HUES6 (cell line): ENCODE measurements around the gene HNRNPL.
"Not testable (repeated sequence)": the region's sequence is repeated elsewhere in the genome, so short reads cannot be mapped to it uniquely, and the experiment has no call there.

Experiments
- H3K27ac ChIP-seq: 2 replicates; pipeline ENCODE4 v1.7.0; 2013; ENCODE audit warnings: low read depth, mild to moderate bottlenecking, low read length, inconsistent platforms
- H3K27me3 ChIP-seq: 2 replicates; pipeline ENCODE4 v1.6.1; 2013; ENCODE audit warnings: low read length; ENCODE audit not compliant: control insufficient read depth, insufficient read depth
- H3K36me3 ChIP-seq: 2 replicates; pipeline ENCODE4 v1.6.1; 2013; ENCODE audit warnings: low read length; ENCODE audit not compliant: control insufficient read depth, insufficient read depth
- H3K4me1 ChIP-seq: 2 replicates; pipeline ENCODE4 v1.6.1; 2013; ENCODE audit warnings: low read length; ENCODE audit not compliant: control insufficient read depth, insufficient read depth
- H3K4me3 ChIP-seq: 2 replicates; pipeline ENCODE4 v1.5.1; 2013; ENCODE audit warnings: low read depth, low read length
- H3K9ac ChIP-seq: one replicate; pipeline ENCODE4 v1.6.1; 2013; ENCODE audit warnings: mild to moderate bottlenecking, low read length
- H3K9me3 ChIP-seq: 2 replicates; pipeline ENCODE4 v1.6.1; 2013; ENCODE audit warnings: low read depth, low read length; ENCODE audit not compliant: control insufficient read depth, insufficient read depth

The HNRNPL gene

DNA sequence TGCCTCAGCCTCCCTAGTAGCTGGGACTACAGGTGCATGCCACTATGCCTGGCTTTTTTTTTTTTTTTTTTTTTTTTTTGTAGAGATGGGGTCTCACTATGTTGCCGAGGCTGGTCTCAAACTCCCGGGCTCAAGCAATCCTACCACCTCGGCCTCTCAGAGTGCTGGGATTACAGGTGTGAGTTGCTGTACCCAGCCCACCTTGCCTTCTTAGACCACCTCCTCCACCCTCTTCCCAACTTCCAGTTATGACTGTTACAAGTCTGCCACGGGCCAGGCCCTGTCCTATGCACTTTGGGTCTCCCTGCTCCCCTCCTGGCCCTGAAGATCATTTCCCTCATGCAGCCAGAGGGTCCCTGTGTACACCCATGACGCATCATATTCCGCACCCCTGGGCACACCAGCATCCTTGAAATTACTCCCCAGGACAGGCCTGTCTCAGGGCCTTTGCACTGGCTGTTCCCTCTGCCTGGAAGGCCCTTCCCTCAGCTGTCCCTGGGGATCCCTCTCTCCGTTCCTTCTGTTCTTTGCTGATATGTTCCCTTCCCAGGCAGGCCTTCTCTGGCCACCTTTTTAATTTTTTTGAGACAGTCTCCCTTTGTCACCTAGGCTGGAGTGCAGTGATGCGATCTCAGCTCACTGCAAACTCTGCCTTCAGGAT, 40.1 kb downstream of the HNRNPL start:
- Histone ChIP-seq H3K36me3 (no peaks in the 10 kb centered on the region), H3K27ac (no peak overlapping the region), H3K4me3 (no peak overlapping the region), H3K9me3 (peaks cover 4% of the 10 kb centered on the region; the same call in 1 of the 2 replicates), H3K9ac (no peak overlapping the region), H3K27me3 (no peaks in the 10 kb centered on the region), H3K4me1 (no peaks in the 10 kb centered on the region)

DNA sequence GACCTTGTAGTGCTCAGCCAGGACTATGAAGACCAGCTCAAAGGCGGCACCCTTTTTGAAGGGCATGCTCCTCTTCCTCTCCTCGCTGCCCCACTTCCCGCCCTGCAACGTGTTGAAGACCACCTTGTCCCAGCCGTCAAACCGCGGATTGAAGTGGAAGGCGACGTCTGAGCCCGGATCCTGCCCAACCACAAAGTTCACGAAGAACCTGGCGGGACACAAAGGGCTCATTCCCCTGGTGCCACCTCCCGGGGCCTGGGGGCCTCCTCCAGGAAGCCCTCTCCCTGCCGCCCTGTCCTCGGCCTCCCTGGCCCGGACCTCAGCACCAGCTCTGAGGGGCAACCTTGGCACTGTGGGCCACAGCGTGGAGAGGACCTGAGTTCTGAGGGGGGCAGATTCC, 41.0 kb downstream of the HNRNPL start:
- no peaks in the 10 kb centered on the region for H3K4me1 ChIP-seq
- no peaks in the 10 kb centered on the region for H3K36me3 ChIP-seq
- H3K9ac ChIP-seq, result no peak overlapping the region
- H3K27me3 ChIP-seq, result no peaks in the 10 kb centered on the region
- H3K9me3 ChIP-seq, result peaks cover 4% of the 10 kb centered on the region; the same call in 1 of the 2 replicates
- H3K27ac ChIP-seq, result no peak overlapping the region
- H3K4me3 ChIP-seq, result no peak overlapping the region

DNA sequence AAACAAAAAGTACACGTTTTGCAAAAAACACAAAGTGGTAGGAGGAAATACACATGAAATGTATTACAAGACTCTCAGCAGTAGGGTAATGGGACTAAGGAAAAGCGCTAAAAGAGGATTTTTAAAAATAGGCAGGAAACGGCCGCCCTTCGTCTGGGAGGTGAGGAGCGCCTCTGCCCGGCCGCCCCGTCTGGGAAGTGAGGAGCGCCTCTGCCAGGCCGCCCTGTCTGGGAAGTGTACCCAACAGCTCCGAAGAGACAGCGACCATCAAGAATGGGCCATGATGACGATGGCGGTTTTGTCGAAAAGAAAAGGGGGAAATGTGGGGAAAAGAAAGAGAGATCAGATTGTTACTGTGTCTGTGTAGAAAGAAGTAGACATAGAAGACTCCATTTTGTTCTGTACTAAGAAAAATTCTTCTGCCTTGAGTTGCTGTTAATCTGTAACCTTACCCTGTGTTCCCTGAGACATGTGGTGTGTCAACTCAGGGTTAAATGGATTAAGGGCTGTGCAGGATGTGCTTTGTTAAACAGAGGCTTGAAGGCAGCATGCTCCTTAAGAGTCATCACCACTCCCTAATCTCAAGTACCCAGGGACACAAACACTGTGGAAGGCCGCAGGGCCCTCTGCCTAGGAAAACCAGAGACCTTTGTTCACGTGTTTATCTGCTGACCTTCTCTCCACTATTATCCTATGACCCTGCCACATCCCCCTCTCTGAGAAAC, 42.2 kb downstream of the HNRNPL start:
- not testable (repeated sequence) for H3K27ac ChIP-seq, H3K27me3 ChIP-seq, H3K4me3 ChIP-seq, H3K9ac ChIP-seq, H3K36me3 ChIP-seq, H3K4me1 ChIP-seq, H3K9me3 ChIP-seq

DNA sequence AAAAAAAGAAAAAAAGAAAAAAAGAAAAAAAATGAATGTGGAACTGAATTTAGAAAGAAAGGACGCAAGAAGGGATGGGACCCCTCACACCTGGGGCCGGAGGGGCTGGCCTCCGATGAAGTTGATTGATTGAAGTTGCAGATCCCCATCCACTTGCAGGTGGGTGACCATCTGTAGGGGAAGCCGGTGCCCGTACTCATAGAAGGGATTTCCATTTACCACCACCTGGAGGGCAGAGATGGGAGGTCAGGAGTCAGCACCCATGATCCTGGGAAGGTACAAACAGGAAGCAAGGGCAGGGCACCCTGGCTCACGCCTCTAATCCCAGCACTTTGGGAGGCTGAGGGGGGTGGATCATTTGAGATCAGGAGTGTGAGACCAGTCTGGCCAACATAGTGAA, 43.4 kb downstream of the HNRNPL start:
- no peak overlapping the region for H3K27ac ChIP-seq
- no peak overlapping the region for H3K9ac ChIP-seq
- H3K4me3 ChIP-seq, result no peak overlapping the region
- H3K9me3 ChIP-seq, result peaks cover 4% of the 10 kb centered on the region; the same call in 1 of the 2 replicates
- no peaks in the 10 kb centered on the region for H3K36me3 ChIP-seq
- no peaks in the 10 kb centered on the region for H3K27me3 ChIP-seq
- H3K4me1 ChIP-seq, result no peaks in the 10 kb centered on the region

DNA sequence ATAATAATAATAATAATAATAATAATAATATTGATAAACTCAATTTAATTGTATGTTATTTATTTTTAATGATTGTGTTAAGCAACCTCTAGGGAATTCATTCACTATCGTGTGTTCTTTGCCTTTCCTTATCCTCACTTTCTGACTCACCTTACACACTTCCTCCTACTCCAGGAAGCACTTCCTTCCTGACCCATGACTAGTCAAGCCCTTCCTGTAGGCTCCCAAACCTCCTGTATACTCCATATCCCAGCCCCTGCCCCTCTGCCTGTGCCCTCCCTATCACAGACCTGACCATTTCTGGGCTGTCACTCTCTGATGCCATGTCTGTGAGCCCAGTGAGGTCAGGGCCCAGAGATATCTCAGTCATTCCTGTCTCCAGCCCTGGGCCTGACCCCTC, 44.6 kb downstream of the HNRNPL start:
- H3K9me3 ChIP-seq, result peaks cover 4% of the 10 kb centered on the region; the same call in 1 of the 2 replicates
- no peaks in the 10 kb centered on the region for H3K36me3 ChIP-seq
- H3K9ac ChIP-seq, result no peak overlapping the region
- no peaks in the 10 kb centered on the region for H3K27me3 ChIP-seq
- no peaks in the 10 kb centered on the region for H3K4me1 ChIP-seq
- no peak overlapping the region for H3K27ac ChIP-seq
- no peak overlapping the region for H3K4me3 ChIP-seq

DNA sequence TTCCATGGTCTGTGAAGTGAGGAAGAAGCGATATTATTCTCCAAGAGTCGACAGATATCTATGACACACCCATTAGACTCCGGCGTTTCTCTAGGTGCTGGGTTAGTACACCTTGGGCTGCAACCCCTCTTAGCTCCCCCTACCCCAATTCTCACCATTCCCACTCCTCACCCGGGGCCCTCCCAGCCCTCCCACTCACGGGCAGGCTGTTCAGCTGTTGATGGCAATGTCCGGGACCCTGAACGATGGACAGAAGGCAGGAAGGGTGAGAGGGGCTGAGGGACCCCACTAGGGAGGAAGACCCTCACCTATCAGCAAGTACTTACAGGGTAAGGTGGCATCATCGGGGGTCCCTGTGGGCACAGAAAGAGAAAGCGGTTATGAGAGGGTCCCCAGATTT, 46.2 kb downstream of the HNRNPL start:
- Histone ChIP-seq H3K36me3 (no peaks in the 10 kb centered on the region), H3K9me3 (peaks cover 9% of the 10 kb centered on the region; the same call in 1 of the 2 replicates), H3K4me3 (no peak overlapping the region), H3K27me3 (no peaks in the 10 kb centered on the region), H3K27ac (no peak overlapping the region), H3K9ac (no peak overlapping the region), H3K4me1 (no peaks in the 10 kb centered on the region)

DNA sequence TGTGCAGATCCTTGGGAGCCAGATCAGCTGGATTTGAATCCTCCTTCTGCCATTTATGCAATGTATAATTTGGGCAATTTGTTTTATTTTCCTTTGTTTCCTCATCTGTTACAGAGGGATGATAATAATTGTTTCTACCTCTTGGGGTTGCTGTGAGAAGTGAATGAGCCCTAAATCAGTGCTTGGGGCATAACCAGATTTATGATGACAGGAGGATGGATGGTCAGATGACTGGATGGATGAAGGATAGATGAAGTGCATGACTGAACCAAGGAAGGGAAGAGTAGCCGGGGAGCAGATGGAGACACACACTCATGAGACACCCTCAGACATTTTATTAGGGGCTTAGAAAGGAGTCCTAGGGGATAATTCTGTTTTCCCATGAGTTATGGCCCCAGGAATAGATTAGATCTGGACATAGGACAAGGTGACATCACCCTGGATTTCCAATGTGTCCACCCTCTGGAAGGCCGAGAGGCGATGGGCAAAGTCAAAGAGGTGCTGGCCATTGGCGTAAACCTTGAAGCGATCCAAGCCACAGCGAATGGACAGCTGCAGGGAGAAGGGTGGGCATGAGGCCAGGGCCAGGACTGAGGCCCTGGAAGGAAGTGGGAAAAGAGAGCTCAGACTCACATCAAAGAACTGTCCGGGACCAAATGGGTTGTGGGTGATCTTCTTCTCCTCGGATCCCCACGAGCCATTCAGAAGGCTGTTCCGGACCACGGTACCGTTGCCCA, 48.3 kb downstream of the HNRNPL start:
- H3K27me3 ChIP-seq, result no peaks in the 10 kb centered on the region
- no peak overlapping the region for H3K27ac ChIP-seq
- 0 out of 2 replicates have a peak, but pooled peaks cover 5% of the 10 kb centered on the region for H3K9me3 ChIP-seq
- no peak overlapping the region for H3K9ac ChIP-seq
- H3K4me1 ChIP-seq, result no peaks in the 10 kb centered on the region
- no peak overlapping the region for H3K4me3 ChIP-seq
- H3K36me3 ChIP-seq, result no peaks in the 10 kb centered on the region

DNA sequence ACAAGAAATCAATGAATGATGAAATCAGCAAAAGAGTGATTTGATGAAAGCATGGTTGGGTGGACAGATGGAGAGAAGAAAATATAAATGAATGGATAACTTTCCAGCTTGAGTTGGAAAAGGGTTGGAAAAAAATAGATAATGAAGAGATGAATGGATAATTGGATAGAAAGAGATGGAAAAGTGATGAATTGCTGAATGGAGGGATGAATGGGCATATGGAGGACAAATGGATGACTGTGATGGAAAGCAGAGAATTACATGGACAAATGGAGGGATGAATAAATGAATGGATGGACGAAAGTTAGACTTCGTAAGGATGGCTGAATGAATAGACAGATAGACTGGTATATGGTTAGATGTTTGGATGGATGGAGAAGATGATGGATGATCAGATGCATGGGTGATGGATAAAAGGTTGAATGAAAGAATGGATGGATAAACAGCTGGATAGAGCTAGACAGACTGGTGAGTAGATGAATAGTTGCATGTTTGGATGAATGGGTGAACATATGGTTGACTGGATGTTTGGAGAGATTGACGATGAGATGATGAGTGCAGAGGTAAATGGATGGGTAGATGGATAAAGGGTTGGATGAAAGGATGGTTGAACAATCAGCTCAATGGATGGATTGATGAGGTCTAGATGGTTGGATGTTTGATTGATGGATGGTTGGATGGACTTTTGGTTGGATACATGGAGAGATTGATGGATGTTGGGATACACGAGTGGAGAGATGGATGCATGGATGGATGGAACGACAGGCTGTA, 49.0 kb downstream of the HNRNPL start:
- 0 out of 2 replicates have a peak, but pooled peaks cover 5% of the 10 kb centered on the region for H3K9me3 ChIP-seq
- no peak overlapping the region for H3K9ac ChIP-seq
- no peaks in the 10 kb centered on the region for H3K36me3 ChIP-seq
- no peaks in the 10 kb centered on the region for H3K27me3 ChIP-seq
- no peak overlapping the region for H3K4me3 ChIP-seq
- H3K27ac ChIP-seq, result no peak overlapping the region
- no peaks in the 10 kb centered on the region for H3K4me1 ChIP-seq

DNA sequence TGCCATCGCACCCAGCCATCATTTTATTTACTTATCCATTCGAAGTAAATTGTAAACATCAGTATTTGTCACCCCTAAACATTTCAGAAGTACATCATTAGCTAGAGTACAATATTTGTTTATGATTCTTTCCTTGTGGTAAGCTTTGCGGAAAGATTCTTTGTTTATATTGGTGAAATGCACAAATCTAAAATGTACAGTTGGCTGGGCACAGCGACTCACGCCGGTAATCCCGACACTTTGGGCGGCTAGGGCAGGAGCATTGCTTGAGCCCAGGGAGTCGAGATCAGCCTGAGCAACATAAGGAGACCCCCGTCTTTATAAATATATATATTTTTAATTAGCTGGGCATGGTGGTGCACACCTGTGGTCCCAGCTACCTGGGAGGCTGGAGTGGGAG, 50.7 kb downstream of the HNRNPL start:
- H3K4me3 ChIP-seq, result no peak overlapping the region
- H3K9me3 ChIP-seq, result 0 out of 2 replicates have a peak, but pooled peaks cover 5% of the 10 kb centered on the region
- no peak overlapping the region for H3K9ac ChIP-seq
- H3K27ac ChIP-seq, result no peak overlapping the region
- H3K4me1 ChIP-seq, result no peaks in the 10 kb centered on the region
- H3K27me3 ChIP-seq, result no peaks in the 10 kb centered on the region
- no peaks in the 10 kb centered on the region for H3K36me3 ChIP-seq

DNA sequence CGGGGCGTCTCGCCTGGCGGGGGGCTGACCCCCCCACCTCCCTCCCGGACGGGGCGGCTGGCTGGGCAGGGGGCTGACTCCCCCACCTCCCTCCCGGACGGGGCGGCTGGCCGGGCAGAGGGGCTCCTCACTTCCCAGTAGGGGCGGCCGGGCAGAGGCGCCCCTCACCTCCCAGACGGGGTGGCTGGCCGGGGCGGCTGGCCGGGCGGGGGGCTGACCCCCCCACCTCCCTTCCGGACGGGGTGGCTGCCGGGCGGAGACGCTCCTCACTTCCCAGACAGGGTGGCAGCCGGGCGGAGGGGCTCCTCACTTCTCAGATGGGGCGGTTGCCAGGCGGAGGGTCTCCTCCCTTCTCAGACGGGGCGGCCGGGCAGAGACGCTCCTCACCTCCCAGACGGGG, 52.0 kb downstream of the HNRNPL start:
- H3K27ac ChIP-seq, H3K4me3 ChIP-seq, H3K36me3 ChIP-seq, H3K4me1 ChIP-seq, H3K9ac ChIP-seq, H3K27me3 ChIP-seq, H3K9me3 ChIP-seq: not testable (repeated sequence)
